Stimulated activated naive CD8-positive, alpha-beta T cell treated with anti-CD3 and anti-CD28 coated beads, Interleukin-15, amount 100 ng/mL, for 72 hours (primary cell): ENCODE measurements around the gene COMTD1.
"Not testable (repeated sequence)": the region's sequence is repeated elsewhere in the genome, so short reads cannot be mapped to it uniquely, and the experiment has no call there.

Experiments
- ATAC-seq: fragments of 150-1000 bp; cut with Tn5 transposase; 2 replicates; pipeline ENCODE4 v1.10.0; 2021; ENCODE audit warnings: mild to moderate bottlenecking, moderate library complexity
- DNase-seq, 2 donors: peaks; one replicate each; pipeline ENCODE4 v3.0.0; 2021 to 2022
- H3K27ac Mint-ChIP-seq, 2 donors: one replicate each; pipeline ENCODE4 v1.8.0; 2022; ENCODE audit warnings: mild to moderate bottlenecking in 2 of 2, mixed read lengths in 2 of 2, moderate library complexity in 2 of 2
- H3K27me3 Mint-ChIP-seq: one replicate; pipeline ENCODE4 v1.8.0; 2022; ENCODE audit warnings: mixed read lengths
- H3K4me1 Mint-ChIP-seq: one replicate; pipeline ENCODE4 v1.8.0; 2022; ENCODE audit warnings: mild to moderate bottlenecking, mixed read lengths
- H3K4me3 Mint-ChIP-seq, 2 donors: one replicate each; pipeline ENCODE4 v1.8.0; 2022; ENCODE audit warnings: mild to moderate bottlenecking in 2 of 2, mixed read lengths in 2 of 2, moderate library complexity in 1 of 2
- H3K9me3 Mint-ChIP-seq, 2 donors: one replicate each; pipeline ENCODE4 v1.8.0; 2022; ENCODE audit warnings: mixed read lengths in 2 of 2

The COMTD1 gene

GRCh38 chr10:75210282-75211006 lies 25.3 kb downstream of the COMTD1 start, which contains the start of gene VDAC2:
Gene VDAC2 (plus strand): TSS chr10:75210796. CDS start chr10:75211159, 363 bp downstream.
- Mint-ChIP-seq H3K9me3 (no peaks in the 10 kb centered on the region), H3K27ac (peak within 1 kb of the TSS; percentile 99 to 100), H3K4me3 (peak within 1 kb of the TSS; percentile 98 to 100), H3K4me1 (peaks cover 42% of the 10 kb centered on the region), H3K27me3 (no peaks in the 10 kb centered on the region)
- DNase-seq (peak; percentile 94 to 98), ATAC-seq (peak; percentile 91)

- Mint-ChIP-seq H3K4me1 (peaks cover 42% of the 10 kb centered on the region), H3K27me3 (no peaks in the 10 kb centered on the region), H3K4me3 (peak overlapping the region; percentile 98 to 100), H3K27ac (peak overlapping the region; percentile 99 to 100), H3K9me3 (no peaks in the 10 kb centered on the region)
- ATAC-seq (peak; percentile 76), DNase-seq (peak in 1 of 2 donors; percentile 76)
These were observed 25.9 kb downstream of the COMTD1 start for GRCh38 chr10:75209921-75210281.

- no peak for ATAC-seq
- no peaks in the 10 kb centered on the region for H3K9me3 Mint-ChIP-seq
- peak overlapping the region; percentile 98 to 100 for H3K4me3 Mint-ChIP-seq
- DNase-seq, result peak in 1 of 2 donors; percentile 14
- H3K27me3 Mint-ChIP-seq, result no peaks in the 10 kb centered on the region
- H3K27ac Mint-ChIP-seq, result peak overlapping the region; percentile 99 to 100
- H3K4me1 Mint-ChIP-seq, result peaks cover 36% of the 10 kb centered on the region
These were observed 26.5 kb downstream of the COMTD1 start for GRCh38 chr10:75209086-75209920.

GRCh38 chr10:75208181-75208580 lies 27.6 kb downstream of the COMTD1 start:
- no peak for ATAC-seq
- H3K4me3 Mint-ChIP-seq, result peak overlapping the region; percentile 46 to 50
- H3K27ac Mint-ChIP-seq, result peak overlapping the region in 1 of 2 donors; percentile 90
- no peaks in the 10 kb centered on the region for H3K9me3 Mint-ChIP-seq
- H3K27me3 Mint-ChIP-seq, result no peaks in the 10 kb centered on the region
- no peak for DNase-seq
- H3K4me1 Mint-ChIP-seq, result peaks cover 29% of the 10 kb centered on the region

- Mint-ChIP-seq H3K27me3 (no peaks in the 10 kb centered on the region), H3K9me3 (no peaks in the 10 kb centered on the region), H3K4me1 (peaks cover 26% of the 10 kb centered on the region), H3K4me3 (no peak overlapping the region), H3K27ac (no peak overlapping the region)
- DNase-seq (no peak), ATAC-seq (no peak)
These were observed 28.0 kb downstream of the COMTD1 start for GRCh38 chr10:75207857-75208144.

GRCh38 chr10:75207079-75207856 lies 28.5 kb downstream of the COMTD1 start:
- H3K27ac Mint-ChIP-seq, result no peak overlapping the region
- DNase-seq (no peak), ATAC-seq (no peak)
- no peak overlapping the region for H3K4me3 Mint-ChIP-seq
- no peaks in the 10 kb centered on the region for H3K9me3 Mint-ChIP-seq
- peaks cover 20% of the 10 kb centered on the region for H3K4me1 Mint-ChIP-seq
- no peaks in the 10 kb centered on the region for H3K27me3 Mint-ChIP-seq

GRCh38 chr10:75206638-75207037 lies 29.1 kb downstream of the COMTD1 start:
- not testable (repeated sequence) for H3K27ac Mint-ChIP-seq, H3K4me3 Mint-ChIP-seq, H3K9me3 Mint-ChIP-seq, DNase-seq, ATAC-seq, H3K27me3 Mint-ChIP-seq
- H3K4me1 Mint-ChIP-seq, result peaks cover 14% of the 10 kb centered on the region

GRCh38 chr10:75205908-75206307 lies 29.8 kb downstream of the COMTD1 start:
- H3K27ac Mint-ChIP-seq, result no peak overlapping the region
- ATAC-seq (no peak), DNase-seq (no peak)
- peaks cover 10% of the 10 kb centered on the region for H3K4me1 Mint-ChIP-seq
- H3K27me3 Mint-ChIP-seq, result no peaks in the 10 kb centered on the region
- H3K9me3 Mint-ChIP-seq, result no peaks in the 10 kb centered on the region
- H3K4me3 Mint-ChIP-seq, result no peak overlapping the region

GRCh38 chr10:75203724-75204123 lies 32.0 kb downstream of the COMTD1 start:
- H3K27me3 Mint-ChIP-seq, result no peaks in the 10 kb centered on the region
- no peak overlapping the region for H3K4me3 Mint-ChIP-seq
- no peaks in the 10 kb centered on the region for H3K9me3 Mint-ChIP-seq
- DNase-seq (no peak), ATAC-seq (no peak)
- H3K27ac Mint-ChIP-seq, result no peak overlapping the region
- peaks cover 9% of the 10 kb centered on the region for H3K4me1 Mint-ChIP-seq

GRCh38 chr10:75203046-75203620 lies 32.6 kb downstream of the COMTD1 start:
- H3K27me3 Mint-ChIP-seq, H3K4me3 Mint-ChIP-seq, H3K4me1 Mint-ChIP-seq, H3K9me3 Mint-ChIP-seq, DNase-seq, H3K27ac Mint-ChIP-seq, ATAC-seq: not testable (repeated sequence)

- peak overlapping the region in 1 of 2 donors; percentile 21 for H3K27ac Mint-ChIP-seq
These were observed 33.3 kb downstream of the COMTD1 start for GRCh38 chr10:75202321-75203045.

GRCh38 chr10:75201793-75202307 lies 33.9 kb downstream of the COMTD1 start:
- Mint-ChIP-seq H3K4me1 (no peaks in the 10 kb centered on the region), H3K4me3 (no peak overlapping the region), H3K9me3 (no peaks in the 10 kb centered on the region), H3K27me3 (no peaks in the 10 kb centered on the region), H3K27ac (no peak overlapping the region)
- ATAC-seq (peak; percentile 26), DNase-seq (no peak)

More at GRCh38 chr10:75202321-75203045, 33.3 kb downstream of the COMTD1 start:
- H3K4me1 Mint-ChIP-seq, result no peaks in the 10 kb centered on the region
- ATAC-seq, result peak; percentile 39
- H3K27me3 Mint-ChIP-seq, result no peaks in the 10 kb centered on the region
- DNase-seq, result no peak
- no peak overlapping the region for H3K4me3 Mint-ChIP-seq
- no peaks in the 10 kb centered on the region for H3K9me3 Mint-ChIP-seq

- not testable (repeated sequence) for DNase-seq, H3K4me3 Mint-ChIP-seq, H3K27me3 Mint-ChIP-seq, H3K27ac Mint-ChIP-seq, ATAC-seq, H3K4me1 Mint-ChIP-seq, H3K9me3 Mint-ChIP-seq
These were observed 35.8 kb downstream of the COMTD1 start for GRCh38 chr10:75199949-75200348.

GRCh38 chr10:75197906-75198305 lies 37.9 kb downstream of the COMTD1 start:
- no peaks in the 10 kb centered on the region for H3K9me3 Mint-ChIP-seq
- ATAC-seq (no peak), DNase-seq (no peak)
- H3K27ac Mint-ChIP-seq, result no peak overlapping the region
- no peaks in the 10 kb centered on the region for H3K4me1 Mint-ChIP-seq
- no peak overlapping the region for H3K4me3 Mint-ChIP-seq
- H3K27me3 Mint-ChIP-seq, result no peaks in the 10 kb centered on the region

GRCh38 chr10:75197066-75197465 lies 38.7 kb downstream of the COMTD1 start:
- no peak overlapping the region for H3K4me3 Mint-ChIP-seq
- DNase-seq (no peak), ATAC-seq (no peak)
- no peaks in the 10 kb centered on the region for H3K27me3 Mint-ChIP-seq
- H3K27ac Mint-ChIP-seq, result no peak overlapping the region
- H3K9me3 Mint-ChIP-seq, result no peaks in the 10 kb centered on the region
- H3K4me1 Mint-ChIP-seq, result no peaks in the 10 kb centered on the region
